ENCODE data around the gene ZNF780A. TPM values are rescaled to one million over a fixed set of nuclear protein-coding genes. Genes with fewer than 3 reads are reported as not detected.

Gene ZNF780A
- polyA plus RNA-seq, 1 donor from 2014 or later = 7.4 TPM

- H3K4me3 ChIP-seq (ENCODE audit: low read length) = peak overlapping the region; percentile 84
- H3K9me2 ChIP-seq (ENCODE audit: insufficient read depth, low read length) = no peaks in the 10 kb centered on the region
- H3K27me3 ChIP-seq (ENCODE audit: insufficient read depth, low read depth, low read length) = no peaks in the 10 kb centered on the region
- H3K9ac ChIP-seq (ENCODE audit: low read length) = no peak overlapping the region
- H3K9me3 ChIP-seq (ENCODE audit: low read length) = peaks cover 22% of the 10 kb centered on the region
- no peak overlapping the region for H3K27ac ChIP-seq (ENCODE audit: low read length)
- H2AFZ ChIP-seq (ENCODE audit: low read depth, low read length) = no peak overlapping the region
- H4K20me1 ChIP-seq (ENCODE audit: insufficient read depth) = no peaks in the 10 kb centered on the region
- TF ChIP-seq POLR2AphosphoS5 (IDR thresholded peaks at IDR 0.05) = no peak
- TF ChIP-seq SMC3 (conservative IDR thresholded peaks at IDR 0.05; ENCODE audit: poor library complexity) = no peak
- no peak for TF ChIP-seq RAD21 (conservative IDR thresholded peaks at IDR 0.05)
- no peak for TF ChIP-seq EP300 (conservative IDR thresholded peaks at IDR 0.05; ENCODE audit: poor library complexity, severe bottlenecking)
- TF ChIP-seq TAF1 (IDR thresholded peaks at IDR 0.05; ENCODE audit: low read depth) = no peak
- TF ChIP-seq CTCF (IDR thresholded peaks at IDR 0.05; ENCODE audit: poor library complexity, severe bottlenecking) = no peak
- H3F3A ChIP-seq (ENCODE audit: insufficient read depth, low read length, poor library complexity, severe bottlenecking) = no peaks in the 10 kb centered on the region
- H3K36me3 ChIP-seq (ENCODE audit: insufficient read depth, low read length) = no peaks in the 10 kb centered on the region
- peaks cover 36% of the 10 kb centered on the region for H3K79me2 ChIP-seq (replicated peaks; ENCODE audit: insufficient read depth, low read length)
- H3K4me2 ChIP-seq (ENCODE audit: low read length) = no peak overlapping the region
These were observed 33.6 kb downstream of the ZNF780A start for GRCh38 chr19:40057166-40057565.

GRCh38 chr19:40056505-40056904, 34.2 kb downstream of the ZNF780A start:
- TF ChIP-seq SMC3 (conservative IDR thresholded peaks at IDR 0.05; ENCODE audit: poor library complexity) (no peak), CTCF (IDR thresholded peaks at IDR 0.05; ENCODE audit: poor library complexity, severe bottlenecking) (no peak), RAD21 (conservative IDR thresholded peaks at IDR 0.05) (no peak), TAF1 (IDR thresholded peaks at IDR 0.05; ENCODE audit: low read depth) (no peak), POLR2AphosphoS5 (IDR thresholded peaks at IDR 0.05) (no peak), MXI1 (conservative IDR thresholded peaks at IDR 0.05; ENCODE audit: poor library complexity, severe bottlenecking) (no peak), REST (IDR thresholded peaks at IDR 0.05; ENCODE audit: borderline replicate concordance) (no peak), EP300 (conservative IDR thresholded peaks at IDR 0.05; ENCODE audit: poor library complexity, severe bottlenecking) (no peak), EZH2 (IDR thresholded peaks at IDR 0.05; ENCODE audit: borderline replicate concordance, insufficient read depth, low read length, poor library complexity, severe bottlenecking) (no peak)
- H2AFZ ChIP-seq (ENCODE audit: low read depth, low read length) = peak overlapping the region; percentile 94
- no peaks in the 10 kb centered on the region for H3K36me3 ChIP-seq (ENCODE audit: insufficient read depth, low read length)
- H3K4me2 ChIP-seq (ENCODE audit: low read length) = peak overlapping the region; percentile 83
- H4K20me1 ChIP-seq (ENCODE audit: insufficient read depth) = no peaks in the 10 kb centered on the region
- H3K4me3 ChIP-seq (ENCODE audit: low read length) = peak overlapping the region; percentile 84
- no peaks in the 10 kb centered on the region for H3K27me3 ChIP-seq (ENCODE audit: insufficient read depth, low read depth, low read length)
- peaks cover 38% of the 10 kb centered on the region for H3K79me2 ChIP-seq (replicated peaks; ENCODE audit: insufficient read depth, low read length)
- H3K27ac ChIP-seq (ENCODE audit: low read length) = peak overlapping the region; percentile 85
- H3K9me3 ChIP-seq (ENCODE audit: low read length) = peaks cover 22% of the 10 kb centered on the region
- peak overlapping the region; percentile 86 for H3K9ac ChIP-seq (ENCODE audit: low read length)
- no peaks in the 10 kb centered on the region for H3F3A ChIP-seq (ENCODE audit: insufficient read depth, low read length, poor library complexity, severe bottlenecking)
- no peaks in the 10 kb centered on the region for H3K9me2 ChIP-seq (ENCODE audit: insufficient read depth, low read length)

Data from neural cell (in vitro differentiated cells).